HG02852 (cell line): ENCODE results near the gene FJX1.
A peak's percentile ranks its signal among the peaks of the same experiment; 100 is the strongest.
"Not testable (repeated sequence)": the region's sequence is repeated elsewhere in the genome, so short reads cannot be mapped to it uniquely, and the experiment has no call there.

Source experiments
- ATAC-seq: cut with Tn5 transposase; IDR thresholded peaks from one replicate; pipeline ENCODE4 v1.9.1; 2021; ENCODE audit warnings: mild to moderate bottlenecking, moderate library complexity; ENCODE audit not compliant: unreplicated experiment

Gene FJX1

DNA sequence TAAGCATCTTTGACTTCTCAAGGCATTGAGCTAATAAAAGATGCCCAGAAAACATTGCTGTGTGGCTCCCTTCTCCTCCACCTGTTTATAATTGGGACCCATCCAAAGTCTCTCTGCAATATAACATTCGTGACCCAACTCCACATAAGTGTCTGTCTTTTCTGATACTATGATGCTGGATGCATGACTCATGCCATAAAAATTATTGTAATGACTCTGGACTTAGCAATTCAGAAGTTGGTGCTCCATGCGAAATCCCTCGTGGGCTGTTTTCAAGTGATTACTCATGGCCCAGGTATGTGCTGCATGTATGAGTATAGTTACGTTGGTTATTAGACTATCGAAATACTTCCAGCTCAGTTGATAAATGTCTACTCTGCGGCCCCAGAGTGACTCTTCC lies 11.7 kb downstream of the FJX1 start:
- ATAC-seq = no peak

DNA sequence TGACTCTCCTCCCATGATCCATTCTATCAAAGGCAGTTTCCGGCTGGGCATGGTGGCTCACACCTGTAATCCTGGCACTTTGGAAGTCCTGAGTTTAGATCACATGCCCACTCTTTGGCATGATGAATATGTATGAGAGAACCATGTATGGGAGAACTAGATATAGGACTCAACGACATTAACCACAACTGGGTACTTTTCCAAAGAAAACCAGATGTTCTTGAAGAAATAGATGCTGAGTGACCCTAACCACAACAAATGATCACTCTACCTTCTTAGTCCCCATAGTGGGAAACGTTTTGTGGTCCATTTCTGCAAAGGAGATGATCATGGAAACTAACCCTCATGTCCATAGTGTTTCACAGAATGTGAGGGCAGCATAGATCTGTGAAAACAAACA lies 13.6 kb downstream of the FJX1 start:
- ATAC-seq = no peak

GRCh38 chr11:35632301-35632700 lies 14.0 kb downstream of the FJX1 start:
- ATAC-seq = no peak

GRCh38 chr11:35633827-35634423 lies 15.7 kb downstream of the FJX1 start:
- ATAC-seq = no peak

GRCh38 chr11:35635933-35636332 lies 17.7 kb downstream of the FJX1 start:
- ATAC-seq = no peak

DNA sequence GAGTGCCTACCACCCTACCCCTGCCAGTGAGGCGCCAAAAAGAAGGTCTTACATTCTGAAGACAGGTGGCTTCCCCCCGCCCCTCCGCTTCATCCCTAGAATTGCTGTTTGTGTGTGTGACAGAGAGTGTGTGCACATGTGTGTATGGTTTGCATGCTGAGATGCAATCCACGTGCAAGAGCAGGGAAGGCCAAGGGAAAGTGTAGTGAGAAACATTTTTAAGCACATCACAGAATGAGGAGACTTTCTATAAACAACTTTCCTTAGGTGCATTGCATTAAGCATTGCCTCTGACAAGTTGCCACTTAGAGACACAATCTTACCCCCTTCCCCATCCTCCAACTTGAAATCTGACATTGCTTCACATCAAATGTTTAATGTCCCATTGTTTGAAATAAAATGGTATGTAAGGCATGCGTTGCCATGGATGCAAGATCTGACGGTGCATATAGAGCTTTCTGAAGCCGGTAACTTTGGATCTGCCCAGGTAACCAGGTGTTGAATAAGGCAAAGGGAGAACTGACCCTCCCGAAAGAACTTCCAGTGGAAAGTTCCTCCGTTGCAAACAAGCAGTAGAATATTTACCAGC lies 21.4 kb downstream of the FJX1 start:
- no peak for ATAC-seq

DNA sequence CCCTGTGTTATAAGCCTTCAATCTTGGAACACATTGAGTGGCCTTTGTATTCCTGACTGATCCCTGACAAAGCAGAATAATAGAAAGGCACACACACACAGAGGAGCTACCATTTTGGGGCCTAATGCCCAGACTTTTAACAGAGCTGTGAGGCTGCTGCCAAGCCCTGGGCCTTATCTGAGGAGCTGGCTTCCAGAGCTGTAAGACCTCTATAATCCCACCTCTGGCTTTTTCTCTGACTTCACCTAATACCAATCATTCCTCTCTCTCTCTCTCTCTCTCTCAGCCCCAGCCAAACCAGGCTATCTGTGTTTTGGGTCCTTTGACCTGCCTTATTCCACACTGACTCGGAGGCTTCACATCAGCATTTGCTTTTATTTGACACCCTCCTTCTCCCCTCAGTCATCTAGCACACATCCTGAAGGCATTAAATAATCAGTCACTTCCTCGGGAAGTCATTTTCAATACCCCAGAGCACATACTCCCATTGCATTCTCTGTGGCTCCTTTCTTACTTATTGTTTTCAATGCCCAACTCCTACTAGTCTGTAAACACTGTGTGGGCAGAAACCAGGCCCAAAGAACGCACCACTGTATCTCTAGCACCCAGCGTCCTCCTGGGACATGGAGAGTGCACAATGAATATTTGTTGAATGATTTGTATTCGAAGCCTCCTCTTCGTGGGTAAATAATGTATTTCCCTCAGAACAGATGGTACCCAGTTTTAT lies 23.1 kb downstream of the FJX1 start:
- ATAC-seq = no peak

DNA sequence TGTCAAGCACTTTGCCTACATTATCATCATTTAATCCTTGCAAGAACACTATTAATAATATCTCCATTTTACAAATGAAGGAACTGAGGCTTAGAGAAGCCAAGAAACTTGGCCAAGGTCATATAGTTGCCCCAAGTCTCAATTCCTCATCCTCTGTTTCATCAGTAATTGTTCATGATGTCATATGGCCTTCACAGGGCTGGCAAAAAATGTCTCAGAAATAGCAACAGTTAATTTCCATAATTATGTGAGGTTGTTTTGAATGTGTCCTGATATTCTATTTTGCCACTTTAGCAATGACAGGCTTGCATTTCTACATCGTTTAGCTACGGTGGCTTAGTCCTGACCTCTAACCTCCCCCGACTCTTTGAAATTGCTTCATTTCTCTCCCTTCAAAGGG lies 23.7 kb downstream of the FJX1 start:
- ATAC-seq = no peak

DNA sequence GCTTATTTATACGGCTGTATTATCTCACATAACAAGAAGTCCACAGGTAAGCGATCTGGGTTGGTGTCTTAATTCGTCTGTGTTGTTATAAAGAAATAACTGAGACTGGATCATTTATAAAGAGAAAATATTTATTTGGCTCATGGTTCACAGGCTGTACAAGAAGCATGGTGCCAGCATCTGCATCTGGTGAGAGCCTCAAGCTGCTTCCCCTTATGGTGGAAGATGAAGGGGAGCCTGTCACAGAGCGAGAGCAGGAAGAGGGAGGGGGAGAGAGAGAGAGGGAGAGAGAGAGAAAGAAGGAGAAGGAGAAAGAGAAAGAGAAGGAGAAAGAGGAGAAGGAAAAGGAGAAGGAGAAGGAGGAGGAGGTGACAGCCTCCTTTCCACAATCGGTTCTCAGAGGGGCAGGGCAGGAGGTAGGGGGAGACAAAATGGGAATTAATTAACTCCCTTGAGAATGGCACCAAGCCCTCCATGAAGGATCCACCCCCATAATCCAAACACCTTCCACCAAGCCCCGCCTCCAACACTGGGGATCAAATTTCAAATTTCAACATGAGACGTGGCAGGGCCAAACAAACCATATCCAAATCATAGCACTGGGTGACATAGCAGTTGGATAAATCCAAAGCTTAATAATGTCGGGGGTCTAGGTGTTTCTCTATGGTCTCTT lies 29.3 kb downstream of the FJX1 start:
- no peak for ATAC-seq

- ATAC-seq = no peak
Observed at GRCh38 chr11:35650006-35650405, 31.7 kb downstream of the FJX1 start.

DNA sequence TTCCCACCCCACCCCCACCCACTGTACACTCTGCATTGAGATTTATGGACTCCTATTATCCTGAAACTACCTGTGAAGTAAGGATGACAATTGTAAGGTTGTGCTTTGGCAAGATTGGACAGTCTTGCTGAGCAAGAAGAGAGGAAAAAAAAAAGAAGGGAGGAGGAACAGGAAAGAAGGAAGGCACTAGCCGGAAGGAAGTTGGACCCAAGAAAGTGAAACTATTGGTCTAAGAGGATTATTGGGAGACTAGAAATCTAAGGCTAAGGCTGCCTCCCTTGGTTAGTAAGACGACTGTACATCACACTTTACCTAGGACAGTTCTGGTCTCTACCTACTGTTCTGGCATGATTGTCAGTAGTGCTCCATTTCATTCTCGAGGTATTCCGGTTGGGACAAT lies 32.2 kb downstream of the FJX1 start:
- no peak for ATAC-seq

DNA sequence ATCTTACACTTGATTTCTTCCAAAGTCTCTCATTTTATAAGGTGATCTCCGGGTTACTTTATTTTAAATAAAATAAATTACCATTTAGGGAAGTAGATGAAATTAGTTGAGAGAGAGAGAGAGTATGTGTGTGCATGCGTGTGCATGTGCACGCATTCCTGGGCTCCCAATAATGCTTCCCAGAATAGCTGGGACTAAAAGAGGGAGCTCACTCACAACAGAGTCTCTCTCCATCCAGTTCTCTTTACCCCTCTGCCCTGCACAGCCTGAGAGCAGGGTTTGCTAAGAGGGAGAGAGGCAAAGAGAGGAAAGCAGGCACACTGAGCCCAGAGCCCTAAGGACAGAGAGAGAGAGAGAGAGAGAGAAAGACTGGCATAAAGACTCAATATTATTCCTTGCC lies 33.0 kb downstream of the FJX1 start:
- no peak for ATAC-seq

- not testable (repeated sequence) for ATAC-seq
Observed at GRCh38 chr11:35652786-35653185, 34.5 kb downstream of the FJX1 start.

DNA sequence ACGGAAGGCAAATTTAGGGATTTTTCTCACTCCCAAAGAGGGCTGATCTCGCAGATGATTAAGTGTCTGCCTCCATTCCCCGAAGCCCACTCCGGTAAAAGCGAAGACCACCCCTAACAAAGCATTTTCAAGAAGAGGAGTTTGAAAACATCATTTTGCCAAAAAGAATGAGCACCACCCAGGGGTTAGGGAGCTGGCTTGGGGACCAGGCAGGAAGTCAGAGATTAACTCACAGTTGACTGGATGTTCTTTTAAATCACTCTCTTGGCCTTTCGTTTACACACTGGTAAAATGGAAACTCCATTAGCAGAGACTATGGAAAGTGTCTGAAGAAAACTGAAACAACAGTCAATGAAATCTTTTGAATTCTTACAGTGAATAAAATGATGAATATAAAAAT lies 36.5 kb downstream of the FJX1 start:
- no peak for ATAC-seq

DNA sequence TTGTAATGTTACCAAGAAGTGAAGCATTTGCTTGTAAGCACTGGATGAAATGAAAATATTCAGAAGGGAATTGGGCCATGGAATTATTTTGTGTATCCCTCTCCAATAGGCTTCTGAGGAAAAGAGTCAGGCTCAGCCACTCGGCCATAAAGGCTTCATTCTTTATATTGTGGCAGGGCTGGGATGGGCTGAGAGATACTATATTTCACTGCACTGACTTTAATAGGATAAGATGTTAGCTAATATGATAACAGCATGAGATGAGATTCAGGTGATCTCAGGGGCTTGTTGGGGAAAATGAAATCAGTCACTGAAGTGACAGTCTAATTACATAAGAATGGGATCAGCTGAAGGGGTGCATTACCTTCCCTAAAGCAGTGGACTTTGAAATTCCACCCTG lies 37.0 kb downstream of the FJX1 start:
- no peak for ATAC-seq

- no peak for ATAC-seq
Observed at GRCh38 chr11:35655856-35656255, 37.6 kb downstream of the FJX1 start.

- no peak for ATAC-seq
Observed at GRCh38 chr11:35658020-35658948, 40.0 kb downstream of the FJX1 start.

- no peak for ATAC-seq
Observed at GRCh38 chr11:35661534-35661933, 43.3 kb downstream of the FJX1 start.

- ATAC-seq = peak; percentile 45
Observed at GRCh38 chr11:35662061-35662648, 43.9 kb downstream of the FJX1 start.

DNA sequence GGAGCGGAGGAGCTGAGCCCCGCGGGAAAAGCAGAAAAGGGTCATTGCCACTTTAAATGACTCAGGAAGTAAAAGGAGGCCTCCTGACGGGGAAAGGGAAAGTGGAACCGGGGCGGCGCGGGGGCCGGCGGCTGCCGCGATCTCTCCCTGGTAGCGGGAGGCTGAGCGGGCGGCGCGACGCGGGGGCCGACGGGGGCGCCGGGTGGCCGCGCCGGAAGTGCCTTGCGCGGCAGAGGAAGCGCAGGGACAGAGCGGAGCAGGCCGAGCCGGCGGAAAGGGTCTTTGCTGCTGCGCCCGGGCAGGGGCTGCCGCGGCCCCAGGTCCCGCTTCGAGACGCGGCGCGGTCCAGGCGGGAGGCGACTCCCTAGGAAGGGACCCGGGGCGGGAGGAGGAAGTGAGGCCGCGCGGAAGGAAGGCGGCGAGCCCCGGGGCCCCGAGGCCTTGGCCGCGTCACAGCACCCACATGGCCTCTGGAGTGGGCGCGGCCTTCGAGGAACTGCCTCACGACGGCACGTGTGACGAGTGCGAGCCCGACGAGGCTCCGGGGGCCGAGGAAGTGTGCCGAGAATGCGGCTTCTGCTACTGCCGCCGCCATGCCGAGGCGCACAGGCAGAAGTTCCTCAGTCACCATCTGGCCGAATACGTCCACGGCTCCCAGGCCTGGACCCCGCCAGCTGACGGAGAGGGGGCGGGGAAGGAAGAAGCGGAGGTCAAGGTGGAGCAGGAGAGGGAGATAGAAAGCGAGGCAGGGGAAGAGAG lies 44.6 kb downstream of the FJX1 start, which contains the start of gene TRIM44:
Gene TRIM44, plus strand, starts transcription at position 127 of the 759 bp plus-strand sequence. Its CDS starts 337 bp downstream, at position 464.
- ATAC-seq = peak; percentile 91
